T-helper 17 cell (primary cell): ENCODE results near the gene NR6A1. TPM values are rescaled to one million over a fixed set of nuclear protein-coding genes. Genes with fewer than 3 reads are reported as not detected.

Source experiments
- ATAC-seq: fragments of 150-1000 bp; cut with Tn5 transposase; 2 replicates; pipeline ENCODE4 v1.10.0; 2021; ENCODE audit warnings: mild to moderate bottlenecking, moderate library complexity
- DNase-seq, 3 donors: peaks; one replicate each; pipeline versions ENCODE4 v3.0.0 to v3.0.0-alpha.2; 2020 to 2021
- H3K9me3 ChIP-seq: one replicate; pipeline ENCODE4 v1.7.0; 2013; ENCODE audit warnings: low read length, mild to moderate bottlenecking; ENCODE audit not compliant: control insufficient read depth, poor library complexity, severe bottlenecking
- H3K27ac Mint-ChIP-seq: one replicate; pipeline ENCODE4 v1.8.0; 2022; ENCODE audit warnings: mild to moderate bottlenecking, moderate library complexity, mixed read lengths
- H3K27me3 Mint-ChIP-seq: one replicate; pipeline ENCODE4 v1.8.0; 2022; ENCODE audit warnings: mixed read lengths
- H3K36me3 Mint-ChIP-seq: one replicate; pipeline ENCODE4 v1.8.0; 2022; ENCODE audit warnings: low read depth, mixed read lengths
- H3K4me1 Mint-ChIP-seq: one replicate; pipeline ENCODE4 v1.8.0; 2022; ENCODE audit warnings: mild to moderate bottlenecking, mixed read lengths
- H3K4me3 Mint-ChIP-seq: one replicate; pipeline ENCODE4 v1.8.0; 2022; ENCODE audit warnings: mild to moderate bottlenecking, moderate library complexity, mixed read lengths
- total RNA-seq, 4 donors: library from RNA in 2 of 4; stranded (reverse) in 2 of 4; gene quantifications; one replicate each; pipeline ENCODE4 v1.2.3 and lab custom pipeline; 2022 to 2026

The NR6A1 gene
- total RNA-seq, 2 donors from 2014 or later: 0.08 to 0.22 TPM

GRCh38 chr9:124496463-124496862 is 274.6 kb downstream of the NR6A1 start:
- DNase-seq: no peak
- H3K36me3 Mint-ChIP-seq: peaks cover 5% of the 10 kb centered on the region
- peaks cover 13% of the 10 kb centered on the region for H3K4me1 Mint-ChIP-seq
- ATAC-seq: no peak
- H3K4me3 Mint-ChIP-seq: no peak overlapping the region
- peaks cover 16% of the 10 kb centered on the region for H3K27me3 Mint-ChIP-seq
- H3K9me3 ChIP-seq: no peaks in the 10 kb centered on the region
- H3K27ac Mint-ChIP-seq: peak overlapping the region; percentile 6

- no peak overlapping the region for H3K4me3 Mint-ChIP-seq
- peak overlapping the region; percentile 6 for H3K27ac Mint-ChIP-seq
- H3K9me3 ChIP-seq: no peaks in the 10 kb centered on the region
- no peak for ATAC-seq
- H3K4me1 Mint-ChIP-seq: peaks cover 13% of the 10 kb centered on the region
- peaks cover 14% of the 10 kb centered on the region for H3K27me3 Mint-ChIP-seq
- peaks cover 5% of the 10 kb centered on the region for H3K36me3 Mint-ChIP-seq
- DNase-seq: no peak
These were observed 275.0 kb downstream of the NR6A1 start for GRCh38 chr9:124496075-124496449.

- Mint-ChIP-seq H3K27me3 (peaks cover 11% of the 10 kb centered on the region), H3K4me1 (peaks cover 13% of the 10 kb centered on the region), H3K36me3 (peaks cover 2% of the 10 kb centered on the region), H3K27ac (no peak overlapping the region), H3K4me3 (no peak overlapping the region)
- no peaks in the 10 kb centered on the region for H3K9me3 ChIP-seq
- DNase-seq: no peak
- ATAC-seq: no peak
These were observed 275.7 kb downstream of the NR6A1 start for GRCh38 chr9:124495126-124496074.

GRCh38 chr9:124493794-124494479 is 277.2 kb downstream of the NR6A1 start:
- Mint-ChIP-seq H3K36me3 (peaks cover 2% of the 10 kb centered on the region), H3K4me3 (no peak overlapping the region), H3K27ac (peak overlapping the region; percentile 88), H3K4me1 (peaks cover 10% of the 10 kb centered on the region), H3K27me3 (peaks cover 12% of the 10 kb centered on the region)
- ATAC-seq (no peak), DNase-seq (no peak)
- H3K9me3 ChIP-seq: no peaks in the 10 kb centered on the region

- H3K27ac Mint-ChIP-seq: no peak overlapping the region
- no peak overlapping the region for H3K4me3 Mint-ChIP-seq
- H3K27me3 Mint-ChIP-seq: peaks cover 19% of the 10 kb centered on the region
- peaks cover 10% of the 10 kb centered on the region for H3K4me1 Mint-ChIP-seq
- H3K9me3 ChIP-seq: no peaks in the 10 kb centered on the region
- H3K36me3 Mint-ChIP-seq: peaks cover 2% of the 10 kb centered on the region
- no peak for ATAC-seq
- DNase-seq: no peak
These were observed 277.9 kb downstream of the NR6A1 start for GRCh38 chr9:124493218-124493617.

GRCh38 chr9:124492818-124493217 is 278.3 kb downstream of the NR6A1 start:
- Mint-ChIP-seq H3K4me1 (peaks cover 10% of the 10 kb centered on the region), H3K27ac (no peak overlapping the region), H3K27me3 (peaks cover 21% of the 10 kb centered on the region), H3K36me3 (peaks cover 2% of the 10 kb centered on the region), H3K4me3 (no peak overlapping the region)
- H3K9me3 ChIP-seq: no peaks in the 10 kb centered on the region
- ATAC-seq (no peak), DNase-seq (no peak)

- DNase-seq (no peak), ATAC-seq (no peak)
- Mint-ChIP-seq H3K4me3 (no peak overlapping the region), H3K36me3 (peaks cover 2% of the 10 kb centered on the region), H3K27me3 (peaks cover 21% of the 10 kb centered on the region), H3K27ac (no peak overlapping the region), H3K4me1 (peaks cover 9% of the 10 kb centered on the region)
- no peaks in the 10 kb centered on the region for H3K9me3 ChIP-seq
These were observed 279.8 kb downstream of the NR6A1 start for GRCh38 chr9:124491049-124491975.

GRCh38 chr9:124490004-124490403 is 281.1 kb downstream of the NR6A1 start:
- H3K9me3 ChIP-seq: no peaks in the 10 kb centered on the region
- Mint-ChIP-seq H3K4me3 (no peak overlapping the region), H3K36me3 (peaks cover 2% of the 10 kb centered on the region), H3K27me3 (peaks cover 21% of the 10 kb centered on the region), H3K4me1 (peaks cover 3% of the 10 kb centered on the region), H3K27ac (no peak overlapping the region)
- ATAC-seq: no peak
- no peak for DNase-seq

GRCh38 chr9:124489222-124489621 is 281.9 kb downstream of the NR6A1 start:
- ATAC-seq (no peak), DNase-seq (no peak)
- Mint-ChIP-seq H3K27me3 (peaks cover 21% of the 10 kb centered on the region), H3K27ac (no peak overlapping the region), H3K36me3 (peaks cover 2% of the 10 kb centered on the region), H3K4me1 (peaks cover 1% of the 10 kb centered on the region), H3K4me3 (no peak overlapping the region)
- no peaks in the 10 kb centered on the region for H3K9me3 ChIP-seq

- no peak for ATAC-seq
- no peak for DNase-seq
- Mint-ChIP-seq H3K27ac (no peak overlapping the region), H3K36me3 (peaks cover 2% of the 10 kb centered on the region), H3K27me3 (peaks cover 21% of the 10 kb centered on the region), H3K4me3 (no peak overlapping the region), H3K4me1 (no peaks in the 10 kb centered on the region)
- H3K9me3 ChIP-seq: no peaks in the 10 kb centered on the region
These were observed 282.4 kb downstream of the NR6A1 start for GRCh38 chr9:124488641-124489210.

- H3K4me3 Mint-ChIP-seq: no peak overlapping the region
- H3K36me3 Mint-ChIP-seq: peaks cover 2% of the 10 kb centered on the region
- H3K27me3 Mint-ChIP-seq: peaks cover 21% of the 10 kb centered on the region
- DNase-seq: no peak
- ATAC-seq: no peak
- H3K4me1 Mint-ChIP-seq: no peaks in the 10 kb centered on the region
- H3K27ac Mint-ChIP-seq: no peak overlapping the region
- no peaks in the 10 kb centered on the region for H3K9me3 ChIP-seq
These were observed 283.6 kb downstream of the NR6A1 start for GRCh38 chr9:124487260-124488182.

DNA sequence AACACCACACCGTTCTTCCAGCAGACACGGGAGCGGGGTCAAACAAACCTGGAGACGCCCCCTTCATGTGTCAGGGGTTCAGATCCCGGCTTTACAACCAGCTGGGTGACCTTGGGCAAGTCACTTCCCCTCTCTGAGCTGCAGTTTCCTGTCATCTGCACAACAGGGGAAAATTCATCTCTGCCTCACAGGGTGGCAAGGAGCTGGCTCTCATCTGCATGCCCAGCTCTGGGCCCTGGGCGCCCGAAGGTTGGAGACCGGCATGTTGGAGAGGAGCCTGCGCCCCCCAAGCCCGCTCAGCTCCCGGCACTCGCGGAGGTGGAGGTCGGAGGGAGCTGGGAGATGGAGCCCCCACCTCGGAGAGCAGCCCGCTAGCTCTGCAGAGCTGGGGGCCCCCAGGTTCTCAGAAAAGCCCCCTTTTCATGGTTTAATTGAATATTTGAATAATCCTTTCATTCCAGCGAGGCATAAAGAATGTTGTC is 284.3 kb downstream of the NR6A1 start:
- Mint-ChIP-seq H3K36me3 (peaks cover 2% of the 10 kb centered on the region), H3K27me3 (peaks cover 21% of the 10 kb centered on the region), H3K4me1 (no peaks in the 10 kb centered on the region), H3K4me3 (no peak overlapping the region), H3K27ac (no peak overlapping the region)
- DNase-seq: no peak
- no peak for ATAC-seq
- no peaks in the 10 kb centered on the region for H3K9me3 ChIP-seq
